ENCODE data around the gene UBAC2. TPM values are rescaled to one million over a fixed set of nuclear protein-coding genes. Genes with fewer than 3 reads are reported as not detected.

Gene UBAC2
- polyA plus RNA-seq, 4 donors = 56.2 to 92.6 (median 76.0) TPM

- FAIRE-seq (no peak), DNase-seq (no peak)
- 57 to 72% (median 58%) methylated on average over 7 of the region's 7 CpGs for WGBS, 3 donors
- Histone ChIP-seq H3K27ac (ENCODE audit: low read depth in 1 of 3, low read length in 2 of 3) (peak overlapping the region in 1 of 3 donors; percentile 70), H3K9me3 (ENCODE audit: control insufficient read depth in 2 of 2, insufficient read depth in 1 of 2, low read depth in 1 of 2, low read length in 1 of 2) (no peaks in the 10 kb centered on the region), H3K27me3 (ENCODE audit: control insufficient read depth in 3 of 3, insufficient read depth in 3 of 3, low read length in 3 of 3) (no peaks in the 10 kb centered on the region), H3K36me3 (ENCODE audit: control insufficient read depth in 3 of 3, insufficient read depth in 2 of 3, low read depth in 1 of 3, low read length in 3 of 3) (peaks cover 0 to 28% (median 3%) of the 10 kb centered on the region in 3 donors), H3K4me1 (ENCODE audit: control insufficient read depth in 3 of 3, insufficient read depth in 2 of 3, low read depth in 1 of 3, low read length in 2 of 3) (peaks cover 0 to 5% (median 0%) of the 10 kb centered on the region in 3 donors), H3K4me3 (ENCODE audit: low read depth in 1 of 3, low read length in 3 of 3) (no peak overlapping the region)
Measured at GRCh38 chr13:99214232-99214631, 13.6 kb downstream of the UBAC2 start.

GRCh38 chr13:99214731-99215130 lies 14.1 kb downstream of the UBAC2 start:
- WGBS, 3 donors = 41 to 95% (median 68%) methylated on average over 1 of the region's 1 CpG
- no peak for FAIRE-seq
- Histone ChIP-seq H3K4me1 (ENCODE audit: control insufficient read depth in 3 of 3, insufficient read depth in 2 of 3, low read depth in 1 of 3, low read length in 2 of 3) (peaks cover 0 to 5% (median 0%) of the 10 kb centered on the region in 3 donors), H3K27ac (ENCODE audit: low read depth in 1 of 3, low read length in 2 of 3) (peak overlapping the region in 2 of 3 donors; percentile 9 to 70), H3K4me3 (ENCODE audit: low read depth in 1 of 3, low read length in 3 of 3) (no peak overlapping the region), H3K36me3 (ENCODE audit: control insufficient read depth in 3 of 3, insufficient read depth in 2 of 3, low read depth in 1 of 3, low read length in 3 of 3) (peaks cover 0 to 25% (median 3%) of the 10 kb centered on the region in 3 donors), H3K27me3 (ENCODE audit: control insufficient read depth in 3 of 3, insufficient read depth in 3 of 3, low read length in 3 of 3) (no peaks in the 10 kb centered on the region), H3K9me3 (ENCODE audit: control insufficient read depth in 2 of 2, insufficient read depth in 1 of 2, low read depth in 1 of 2, low read length in 1 of 2) (no peaks in the 10 kb centered on the region)
- no peak for DNase-seq

GRCh38 chr13:99215184-99215830 lies 14.7 kb downstream of the UBAC2 start:
- Histone ChIP-seq H3K4me3 (ENCODE audit: low read depth in 1 of 3, low read length in 3 of 3) (peak overlapping the region in 1 of 3 donors; percentile 24), H3K27me3 (ENCODE audit: control insufficient read depth in 3 of 3, insufficient read depth in 3 of 3, low read length in 3 of 3) (no peaks in the 10 kb centered on the region), H3K36me3 (ENCODE audit: control insufficient read depth in 3 of 3, insufficient read depth in 2 of 3, low read depth in 1 of 3, low read length in 3 of 3) (peaks cover 0 to 24% (median 3%) of the 10 kb centered on the region in 3 donors), H3K4me1 (ENCODE audit: control insufficient read depth in 3 of 3, insufficient read depth in 2 of 3, low read depth in 1 of 3, low read length in 2 of 3) (peaks cover 0 to 5% (median 0%) of the 10 kb centered on the region in 3 donors), H3K27ac (ENCODE audit: low read depth in 1 of 3, low read length in 2 of 3) (peak overlapping the region in 1 of 3 donors; percentile 22), H3K9me3 (ENCODE audit: control insufficient read depth in 2 of 2, insufficient read depth in 1 of 2, low read depth in 1 of 2, low read length in 1 of 2) (no peaks in the 10 kb centered on the region)
- DNase-seq (peak in 1 of 2 donors; percentile 37), FAIRE-seq (no peak)
- WGBS, 3 donors = 70 to 91% (median 71%) methylated on average over 15 of the region's 15 CpGs

- 70 to 77% (median 77%) methylated on average over 20 of the region's 20 CpGs for WGBS, 3 donors
- peaks cover 0 to 5% (median 0%) of the 10 kb centered on the region in 3 donors for H3K4me1 ChIP-seq (ENCODE audit: control insufficient read depth in 3 of 3, insufficient read depth in 2 of 3, low read depth in 1 of 3, low read length in 2 of 3)
- FAIRE-seq (no peak), DNase-seq (no peak)
- peak overlapping the region in 2 of 3 donors; percentile 54 to 57 for H3K27ac ChIP-seq (ENCODE audit: low read depth in 1 of 3, low read length in 2 of 3)
- peak overlapping the region in 1 of 3 donors; percentile 1 for H3K4me3 ChIP-seq (ENCODE audit: low read depth in 1 of 3, low read length in 3 of 3)
- no peaks in the 10 kb centered on the region for H3K9me3 ChIP-seq (ENCODE audit: control insufficient read depth in 2 of 2, insufficient read depth in 1 of 2, low read depth in 1 of 2, low read length in 1 of 2)
- H3K27me3 ChIP-seq (ENCODE audit: control insufficient read depth in 3 of 3, insufficient read depth in 3 of 3, low read length in 3 of 3) = no peaks in the 10 kb centered on the region
- H3K36me3 ChIP-seq (ENCODE audit: control insufficient read depth in 3 of 3, insufficient read depth in 2 of 3, low read depth in 1 of 3, low read length in 3 of 3) = peaks cover 0 to 20% (median 3%) of the 10 kb centered on the region in 3 donors
Measured at GRCh38 chr13:99217461-99218110, 16.9 kb downstream of the UBAC2 start.

GRCh38 chr13:99218126-99218525 lies 17.5 kb downstream of the UBAC2 start:
- Histone ChIP-seq H3K27ac (ENCODE audit: low read depth in 1 of 3, low read length in 2 of 3) (no peak overlapping the region), H3K4me3 (ENCODE audit: low read depth in 1 of 3, low read length in 3 of 3) (no peak overlapping the region), H3K9me3 (ENCODE audit: control insufficient read depth in 2 of 2, insufficient read depth in 1 of 2, low read depth in 1 of 2, low read length in 1 of 2) (no peaks in the 10 kb centered on the region), H3K27me3 (ENCODE audit: control insufficient read depth in 3 of 3, insufficient read depth in 3 of 3, low read length in 3 of 3) (no peaks in the 10 kb centered on the region), H3K4me1 (ENCODE audit: control insufficient read depth in 3 of 3, insufficient read depth in 2 of 3, low read depth in 1 of 3, low read length in 2 of 3) (peaks cover 0 to 5% (median 0%) of the 10 kb centered on the region in 3 donors), H3K36me3 (ENCODE audit: control insufficient read depth in 3 of 3, insufficient read depth in 2 of 3, low read depth in 1 of 3, low read length in 3 of 3) (peaks cover 0 to 19% (median 3%) of the 10 kb centered on the region in 3 donors)
- FAIRE-seq = no peak
- no peak for DNase-seq

GRCh38 chr13:99218545-99218944 lies 17.9 kb downstream of the UBAC2 start:
- no peaks in the 10 kb centered on the region for H3K9me3 ChIP-seq (ENCODE audit: control insufficient read depth in 2 of 2, insufficient read depth in 1 of 2, low read depth in 1 of 2, low read length in 1 of 2)
- DNase-seq = no peak
- no peak for FAIRE-seq
- 31 to 42% (median 38%) methylated on average over 6 of the region's 6 CpGs for WGBS, 3 donors
- peaks cover 0 to 15% (median 3%) of the 10 kb centered on the region in 3 donors for H3K36me3 ChIP-seq (ENCODE audit: control insufficient read depth in 3 of 3, insufficient read depth in 2 of 3, low read depth in 1 of 3, low read length in 3 of 3)
- H3K4me3 ChIP-seq (ENCODE audit: low read depth in 1 of 3, low read length in 3 of 3) = no peak overlapping the region
- H3K27ac ChIP-seq (ENCODE audit: low read depth in 1 of 3, low read length in 2 of 3) = peak overlapping the region in 1 of 3 donors; percentile 41
- no peaks in the 10 kb centered on the region for H3K27me3 ChIP-seq (ENCODE audit: control insufficient read depth in 3 of 3, insufficient read depth in 3 of 3, low read length in 3 of 3)
- peaks cover 0 to 5% (median 0%) of the 10 kb centered on the region in 3 donors for H3K4me1 ChIP-seq (ENCODE audit: control insufficient read depth in 3 of 3, insufficient read depth in 2 of 3, low read depth in 1 of 3, low read length in 2 of 3)

- WGBS, 3 donors = 72 to 94% (median 75%) methylated on average over 2 of the region's 2 CpGs
- Histone ChIP-seq H3K36me3 (ENCODE audit: control insufficient read depth in 3 of 3, insufficient read depth in 2 of 3, low read depth in 1 of 3, low read length in 3 of 3) (peaks cover 0 to 13% (median 3%) of the 10 kb centered on the region in 3 donors), H3K4me3 (ENCODE audit: low read depth in 1 of 3, low read length in 3 of 3) (no peak overlapping the region), H3K9me3 (ENCODE audit: control insufficient read depth in 2 of 2, insufficient read depth in 1 of 2, low read depth in 1 of 2, low read length in 1 of 2) (no peaks in the 10 kb centered on the region), H3K27ac (ENCODE audit: low read depth in 1 of 3, low read length in 2 of 3) (peak overlapping the region in 1 of 3 donors; percentile 41), H3K27me3 (ENCODE audit: control insufficient read depth in 3 of 3, insufficient read depth in 3 of 3, low read length in 3 of 3) (no peaks in the 10 kb centered on the region), H3K4me1 (ENCODE audit: control insufficient read depth in 3 of 3, insufficient read depth in 2 of 3, low read depth in 1 of 3, low read length in 2 of 3) (peaks cover 0 to 5% (median 1%) of the 10 kb centered on the region in 3 donors)
- peak in 1 of 2 donors; percentile 60 for DNase-seq
- FAIRE-seq = no peak
Measured at GRCh38 chr13:99218969-99219368, 18.3 kb downstream of the UBAC2 start.

- no peak for FAIRE-seq
- Histone ChIP-seq H3K4me3 (ENCODE audit: low read depth in 1 of 3, low read length in 3 of 3) (no peak overlapping the region), H3K4me1 (ENCODE audit: control insufficient read depth in 3 of 3, insufficient read depth in 2 of 3, low read depth in 1 of 3, low read length in 2 of 3) (peaks cover 0 to 5% (median 2%) of the 10 kb centered on the region in 3 donors), H3K9me3 (ENCODE audit: control insufficient read depth in 2 of 2, insufficient read depth in 1 of 2, low read depth in 1 of 2, low read length in 1 of 2) (no peaks in the 10 kb centered on the region), H3K36me3 (ENCODE audit: control insufficient read depth in 3 of 3, insufficient read depth in 2 of 3, low read depth in 1 of 3, low read length in 3 of 3) (peaks cover 0 to 12% (median 0%) of the 10 kb centered on the region in 3 donors), H3K27me3 (ENCODE audit: control insufficient read depth in 3 of 3, insufficient read depth in 3 of 3, low read length in 3 of 3) (no peaks in the 10 kb centered on the region), H3K27ac (ENCODE audit: low read depth in 1 of 3, low read length in 2 of 3) (no peak overlapping the region)
- 47 to 57% (median 55%) methylated on average over 6 of the region's 6 CpGs for WGBS, 3 donors
- DNase-seq = peak in 1 of 2 donors; percentile 37
Measured at GRCh38 chr13:99220199-99220935, 19.7 kb downstream of the UBAC2 start.

Data from small intestine (tissue), 7 donors.